A549 treated with GW870086 at 1 μM for 4 hours (cell line): Measurements from ENCODE around the gene NFATC1. TPM values are rescaled to one million over a fixed set of nuclear protein-coding genes. Genes with fewer than 3 reads are reported as not detected.

Source experiments
- total RNA-seq: library from RNA; stranded (reverse); fragments of 200-300 nt; extraction: Qiagen RNA extraction; gene quantifications from 5 replicates; pipeline ENCODE4 v1.2.3, GENCODE V29; 2022; ENCODE audit warnings: low read depth

NFATC1 gene
- total RNA-seq, result 4.9 to 6.3 TPM (median 6.2 TPM) in 5 replicates

GRCh38 chr18:79395761-79396404, at the start of gene NFATC1:
Gene NFATC1 (plus strand): TSS chr18:79395930. CDS start chr18:79396225, 295 bp downstream.

